ENCODE measurements around the gene SLC39A9.

DNA sequence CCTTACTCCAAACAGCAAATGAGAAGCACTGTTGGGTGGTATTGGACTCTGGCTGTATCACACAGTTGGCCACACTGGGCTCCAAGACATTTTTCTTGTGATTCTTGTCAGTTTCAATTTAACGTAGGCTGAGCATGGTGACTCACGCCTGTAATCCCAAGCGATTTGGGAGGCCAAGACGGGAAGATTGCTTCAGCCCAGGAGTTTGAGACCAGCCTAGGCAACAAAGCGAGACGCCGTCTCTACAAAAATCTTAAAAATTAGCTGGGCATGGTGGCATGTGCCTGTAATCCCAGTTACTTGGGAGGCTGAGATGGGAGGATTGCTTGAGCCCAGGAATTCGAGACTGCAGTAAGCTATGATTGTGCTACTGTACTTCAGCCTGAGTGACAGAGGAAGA is 50.7 kb downstream of the SLC39A9 start:
- TF ChIP-seq, protein P1, sequence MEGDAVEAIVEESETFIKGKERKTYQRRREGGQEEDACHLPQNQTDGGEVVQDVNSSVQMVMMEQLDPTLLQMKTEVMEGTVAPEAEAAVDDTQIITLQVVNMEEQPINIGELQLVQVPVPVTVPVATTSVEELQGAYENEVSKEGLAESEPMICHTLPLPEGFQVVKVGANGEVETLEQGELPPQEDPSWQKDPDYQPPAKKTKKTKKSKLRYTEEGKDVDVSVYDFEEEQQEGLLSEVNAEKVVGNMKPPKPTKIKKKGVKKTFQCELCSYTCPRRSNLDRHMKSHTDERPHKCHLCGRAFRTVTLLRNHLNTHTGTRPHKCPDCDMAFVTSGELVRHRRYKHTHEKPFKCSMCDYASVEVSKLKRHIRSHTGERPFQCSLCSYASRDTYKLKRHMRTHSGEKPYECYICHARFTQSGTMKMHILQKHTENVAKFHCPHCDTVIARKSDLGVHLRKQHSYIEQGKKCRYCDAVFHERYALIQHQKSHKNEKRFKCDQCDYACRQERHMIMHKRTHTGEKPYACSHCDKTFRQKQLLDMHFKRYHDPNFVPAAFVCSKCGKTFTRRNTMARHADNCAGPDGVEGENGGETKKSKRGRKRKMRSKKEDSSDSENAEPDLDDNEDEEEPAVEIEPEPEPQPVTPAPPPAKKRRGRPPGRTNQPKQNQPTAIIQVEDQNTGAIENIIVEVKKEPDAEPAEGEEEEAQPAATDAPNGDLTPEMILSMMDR (IDR thresholded peaks at IDR 0.05) = no peak
- TF ChIP-seq POLR2AphosphoS5 (IDR thresholded peaks at IDR 0.05; ENCODE audit: low read depth, low read length) = no peak
- TF ChIP-seq, protein P2, sequence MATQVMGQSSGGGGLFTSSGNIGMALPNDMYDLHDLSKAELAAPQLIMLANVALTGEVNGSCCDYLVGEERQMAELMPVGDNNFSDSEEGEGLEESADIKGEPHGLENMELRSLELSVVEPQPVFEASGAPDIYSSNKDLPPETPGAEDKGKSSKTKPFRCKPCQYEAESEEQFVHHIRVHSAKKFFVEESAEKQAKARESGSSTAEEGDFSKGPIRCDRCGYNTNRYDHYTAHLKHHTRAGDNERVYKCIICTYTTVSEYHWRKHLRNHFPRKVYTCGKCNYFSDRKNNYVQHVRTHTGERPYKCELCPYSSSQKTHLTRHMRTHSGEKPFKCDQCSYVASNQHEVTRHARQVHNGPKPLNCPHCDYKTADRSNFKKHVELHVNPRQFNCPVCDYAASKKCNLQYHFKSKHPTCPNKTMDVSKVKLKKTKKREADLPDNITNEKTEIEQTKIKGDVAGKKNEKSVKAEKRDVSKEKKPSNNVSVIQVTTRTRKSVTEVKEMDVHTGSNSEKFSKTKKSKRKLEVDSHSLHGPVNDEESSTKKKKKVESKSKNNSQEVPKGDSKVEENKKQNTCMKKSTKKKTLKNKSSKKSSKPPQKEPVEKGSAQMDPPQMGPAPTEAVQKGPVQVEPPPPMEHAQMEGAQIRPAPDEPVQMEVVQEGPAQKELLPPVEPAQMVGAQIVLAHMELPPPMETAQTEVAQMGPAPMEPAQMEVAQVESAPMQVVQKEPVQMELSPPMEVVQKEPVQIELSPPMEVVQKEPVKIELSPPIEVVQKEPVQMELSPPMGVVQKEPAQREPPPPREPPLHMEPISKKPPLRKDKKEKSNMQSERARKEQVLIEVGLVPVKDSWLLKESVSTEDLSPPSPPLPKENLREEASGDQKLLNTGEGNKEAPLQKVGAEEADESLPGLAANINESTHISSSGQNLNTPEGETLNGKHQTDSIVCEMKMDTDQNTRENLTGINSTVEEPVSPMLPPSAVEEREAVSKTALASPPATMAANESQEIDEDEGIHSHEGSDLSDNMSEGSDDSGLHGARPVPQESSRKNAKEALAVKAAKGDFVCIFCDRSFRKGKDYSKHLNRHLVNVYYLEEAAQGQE (IDR thresholded peaks at IDR 0.05; ENCODE audit: insufficient read depth in 1 of 2, low read depth in 2 of 2, low read length in 1 of 2) = no peak

Data from Panc1 (cell line).